GM19395 (cell line): ENCODE results near the gene NABP2.
"Not testable (repeated sequence)": the region's sequence is repeated elsewhere in the genome, so short reads cannot be mapped to it uniquely, and the experiment has no call there.

Source experiments
- ATAC-seq: cut with Tn5 transposase; IDR thresholded peaks from one replicate; pipeline ENCODE4 v1.9.1; 2021; ENCODE audit warnings: mild to moderate bottlenecking, moderate library complexity; ENCODE audit not compliant: unreplicated experiment

Gene NABP2

DNA sequence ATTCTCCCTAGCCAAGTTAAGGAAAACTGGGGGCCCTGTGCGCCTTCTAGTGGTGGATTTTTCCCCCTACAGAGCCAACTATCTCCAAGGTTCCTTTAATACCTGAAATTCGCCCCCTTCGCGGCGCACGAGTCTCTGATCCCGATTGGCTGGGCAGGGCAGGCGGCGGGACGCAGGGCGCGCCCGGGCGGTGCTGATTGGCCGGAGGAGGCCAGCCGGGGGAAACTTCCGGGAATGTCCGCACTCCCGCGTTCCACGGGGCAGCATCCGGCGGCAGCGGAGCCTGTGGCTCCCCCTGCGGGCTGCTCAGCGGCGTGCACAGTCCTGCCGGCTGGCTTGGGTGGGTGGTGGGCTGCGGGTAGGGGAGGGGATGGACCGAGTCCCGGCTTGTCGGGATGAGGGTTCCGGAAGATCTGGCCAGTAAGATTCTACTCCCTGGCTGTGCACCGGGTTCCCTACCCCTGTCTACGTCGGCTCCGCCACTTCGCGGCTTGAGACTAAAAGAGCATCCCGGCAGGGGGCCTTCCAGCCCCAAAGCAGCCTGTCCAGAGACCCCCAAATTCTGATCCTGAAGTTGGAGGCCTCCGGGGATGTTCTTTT lies at the start of gene NABP2:
NABP2 (plus strand) TSS at position 241 of the 600 bp plus-strand sequence. CDS start 515 bp downstream, outside the sequence.
- peak; percentile 66 for ATAC-seq

DNA sequence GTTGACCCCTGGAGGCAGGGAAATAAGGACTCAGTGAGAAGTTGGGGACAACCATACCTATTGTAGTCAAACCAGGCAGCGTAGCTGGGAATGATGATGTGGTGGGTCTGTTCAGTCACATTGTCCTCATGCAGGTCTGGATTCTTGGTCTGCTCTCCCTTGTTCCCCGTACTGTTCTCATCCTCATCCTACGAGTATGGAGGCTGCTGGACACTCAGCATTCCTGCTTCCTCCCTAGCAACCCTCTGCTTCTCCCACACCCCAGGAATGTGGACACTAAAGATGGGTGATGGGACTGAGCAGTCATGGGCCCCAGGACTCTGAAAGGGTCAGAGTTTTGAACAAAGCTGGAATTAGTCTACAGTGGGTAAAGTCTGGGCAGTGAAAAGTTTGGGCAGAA lies 45.8 kb upstream of the NABP2 start:
- no peak for ATAC-seq

DNA sequence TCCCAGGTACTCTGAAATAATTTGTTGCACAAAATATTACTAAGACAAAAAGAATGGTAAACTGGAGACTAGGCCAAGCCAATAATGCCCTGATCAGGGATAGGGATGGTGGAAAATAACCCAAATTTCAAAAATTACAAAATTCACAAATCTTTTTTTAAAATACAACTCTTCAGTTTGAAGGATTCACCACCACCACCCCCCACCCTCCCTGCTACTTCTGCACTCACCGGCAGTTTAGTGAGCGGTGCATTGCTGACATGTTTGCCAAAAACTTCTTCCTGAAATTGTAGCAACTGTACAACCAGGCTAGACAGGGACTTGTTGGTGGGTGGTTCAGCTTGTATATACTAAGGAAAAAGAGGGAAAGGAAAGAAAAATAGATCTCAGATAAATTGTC lies 37.2 kb upstream of the NABP2 start:
- ATAC-seq, result no peak

DNA sequence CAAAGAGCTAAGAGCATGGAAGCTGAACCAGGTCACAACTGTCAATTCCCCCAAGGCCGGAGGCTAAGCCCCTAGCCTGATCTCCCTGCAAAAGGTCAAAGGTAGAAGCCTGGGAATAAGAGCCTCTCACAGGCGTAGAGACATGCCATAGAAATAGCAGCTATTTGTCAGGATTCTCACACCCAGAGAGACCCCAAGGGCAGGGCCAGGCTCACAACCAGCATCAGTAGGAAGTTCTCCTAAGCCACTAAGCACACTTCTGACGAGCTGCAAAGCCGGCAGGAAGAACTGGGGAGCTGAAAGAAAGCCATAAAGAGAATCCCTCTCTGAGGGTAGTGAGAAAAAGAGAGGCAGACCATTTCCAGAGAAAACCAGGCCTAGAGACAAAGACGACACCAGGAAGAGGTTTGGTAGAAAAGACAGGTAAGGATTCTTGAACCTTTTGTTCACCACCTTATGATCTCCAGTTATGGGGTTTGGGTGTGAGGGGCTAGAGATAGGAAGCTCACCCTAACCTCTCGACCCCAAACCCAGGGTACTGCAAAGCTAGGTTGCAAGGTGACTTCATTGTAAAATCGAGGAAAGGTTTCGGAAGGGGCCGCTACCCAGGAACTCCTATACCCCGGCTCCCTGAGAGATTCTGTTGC lies 35.9 kb upstream of the NABP2 start:
- no peak for ATAC-seq

DNA sequence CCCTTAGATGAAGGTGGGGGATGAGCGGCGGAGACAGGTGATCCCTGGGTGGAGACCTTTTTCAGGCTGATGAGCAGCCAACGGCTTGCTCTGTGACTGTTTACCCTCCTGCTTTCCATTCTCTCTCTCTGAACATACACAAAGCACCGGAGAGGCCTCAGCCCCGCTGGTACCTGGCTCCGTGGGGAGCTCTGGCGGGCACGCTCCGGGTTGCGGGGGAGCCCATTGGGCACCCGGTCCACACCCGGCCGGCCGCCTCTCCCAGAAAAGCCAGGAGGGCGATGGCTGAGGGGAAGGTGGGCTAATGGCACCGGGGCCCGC lies 35.4 kb upstream of the NABP2 start:
- ATAC-seq, result no peak

DNA sequence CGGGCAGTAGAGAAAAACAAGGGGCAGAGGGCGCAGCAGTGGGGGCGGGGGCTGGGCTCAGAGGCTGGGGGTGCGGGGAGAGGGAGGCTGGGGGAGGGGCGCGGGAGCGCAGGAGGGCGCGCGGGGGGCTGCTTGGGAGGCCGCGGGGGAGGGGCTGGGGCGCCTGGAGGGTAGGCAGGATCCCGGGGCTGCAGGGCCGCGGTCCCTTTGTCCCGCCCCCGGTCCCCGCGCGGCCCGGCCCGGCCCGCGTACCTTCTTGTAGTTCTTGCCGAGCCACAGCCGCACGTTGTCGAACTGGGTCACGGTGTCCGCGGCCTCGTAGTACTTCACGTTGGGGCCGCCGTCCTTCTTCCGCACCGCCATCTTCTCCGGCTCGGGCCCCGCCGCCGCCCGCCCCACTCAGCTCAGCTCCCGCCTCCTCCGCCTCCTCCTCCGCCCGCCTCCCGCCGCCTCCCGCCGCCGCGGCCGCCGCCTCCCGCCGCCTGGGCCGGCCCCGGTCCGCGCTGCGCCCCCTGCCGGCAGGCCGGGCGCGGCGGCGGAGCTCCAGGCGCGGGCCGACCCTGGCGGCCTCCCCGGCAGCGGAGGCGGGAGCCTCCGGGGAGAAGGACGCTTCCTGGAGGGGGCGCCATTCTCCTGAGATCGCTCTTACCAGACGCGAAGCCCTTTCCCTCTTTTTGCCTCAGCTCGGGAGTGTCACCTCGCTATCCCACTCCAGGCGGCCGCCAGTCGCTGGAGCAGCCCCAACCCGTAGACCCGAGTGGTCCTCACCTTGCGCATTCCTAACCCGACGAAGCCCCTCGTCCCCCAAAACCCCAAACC lies 34.8 kb upstream of the NABP2 start, which contains the start of gene SMARCC2:
SMARCC2 (minus strand) TSS at position 385 of the 819 bp plus-strand sequence; CDS start at position 363, 22 bp downstream.
- ATAC-seq, result peak; percentile 62

DNA sequence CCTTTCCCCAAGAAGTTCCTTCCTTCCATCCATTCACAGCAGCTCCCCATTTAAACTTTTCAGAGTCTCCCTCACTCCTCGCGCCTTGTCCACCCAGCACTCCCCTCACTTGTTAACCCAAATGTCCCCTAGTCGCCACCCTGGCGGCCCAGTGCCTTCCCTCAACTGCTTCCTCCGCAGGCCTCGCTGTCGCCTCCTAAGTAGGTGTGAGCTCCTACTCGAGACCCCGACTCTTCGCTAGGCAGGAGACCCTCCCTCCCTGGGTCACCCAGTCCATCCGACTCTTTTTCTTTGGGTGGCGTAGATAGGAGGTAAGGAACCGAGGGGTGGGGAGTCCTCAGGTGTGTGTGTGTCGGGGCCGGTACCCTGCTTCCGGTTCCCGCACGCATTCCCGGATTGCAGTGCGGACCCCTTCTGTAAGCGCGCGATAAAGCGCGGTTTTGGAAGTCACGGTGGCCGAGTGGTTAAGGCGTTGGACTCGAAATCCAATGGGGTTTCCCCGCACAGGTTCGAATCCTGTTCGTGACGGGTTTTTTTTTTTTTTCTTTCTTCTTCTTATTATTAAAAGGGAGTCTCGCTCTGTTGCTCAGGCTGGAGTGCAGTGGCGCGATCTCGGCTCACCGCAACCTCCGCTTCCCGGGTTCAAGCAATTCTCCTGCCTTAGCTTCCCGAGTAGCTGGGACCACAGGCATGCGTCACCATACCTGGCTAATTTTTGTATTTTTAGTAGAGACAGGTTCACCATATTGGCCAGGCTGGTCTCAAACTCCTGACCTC lies 34.0 kb upstream of the NABP2 start:
- peak; percentile 44 for ATAC-seq

DNA sequence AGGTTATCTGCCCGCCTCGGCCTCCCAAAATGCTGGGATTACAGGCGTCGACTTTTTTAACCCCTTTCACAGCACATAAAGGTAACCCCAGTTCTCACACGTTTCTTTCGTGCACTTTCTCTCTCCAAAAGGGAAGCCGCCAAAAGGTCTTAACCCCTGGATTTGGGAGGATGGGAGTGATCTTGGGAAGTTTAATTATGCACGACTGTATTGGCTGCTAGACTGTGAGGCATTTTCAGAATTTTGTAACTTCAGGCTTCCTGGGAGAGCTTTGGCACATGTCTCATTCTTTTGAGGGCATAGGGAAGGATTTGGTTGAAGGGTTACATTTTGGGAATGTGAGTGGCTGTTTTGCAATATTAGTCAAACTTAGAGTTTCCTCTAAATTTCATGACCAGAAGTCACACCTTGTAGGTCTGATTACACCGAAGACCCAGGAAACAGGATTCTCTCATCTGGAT lies 33.4 kb upstream of the NABP2 start:
- ATAC-seq, result no peak

DNA sequence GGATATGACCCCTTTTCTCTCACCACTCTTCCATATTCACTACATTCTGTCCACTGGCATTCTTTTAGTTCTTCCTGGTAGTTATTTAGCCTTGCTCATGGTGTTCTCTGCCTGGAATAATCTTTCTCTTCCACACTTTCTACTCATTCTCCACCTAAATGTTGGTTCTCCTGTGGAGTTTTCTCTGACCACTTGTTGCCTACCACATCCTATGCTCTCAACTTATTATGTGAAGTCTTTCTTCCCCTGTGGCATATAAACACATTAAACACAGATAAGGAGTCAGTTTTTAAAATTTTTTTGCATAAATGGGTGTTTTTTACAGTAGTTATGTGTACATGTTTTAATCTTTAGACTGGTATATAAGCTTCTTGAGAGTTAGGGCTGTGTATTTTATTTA lies 31.6 kb upstream of the NABP2 start:
- ATAC-seq, result no peak

DNA sequence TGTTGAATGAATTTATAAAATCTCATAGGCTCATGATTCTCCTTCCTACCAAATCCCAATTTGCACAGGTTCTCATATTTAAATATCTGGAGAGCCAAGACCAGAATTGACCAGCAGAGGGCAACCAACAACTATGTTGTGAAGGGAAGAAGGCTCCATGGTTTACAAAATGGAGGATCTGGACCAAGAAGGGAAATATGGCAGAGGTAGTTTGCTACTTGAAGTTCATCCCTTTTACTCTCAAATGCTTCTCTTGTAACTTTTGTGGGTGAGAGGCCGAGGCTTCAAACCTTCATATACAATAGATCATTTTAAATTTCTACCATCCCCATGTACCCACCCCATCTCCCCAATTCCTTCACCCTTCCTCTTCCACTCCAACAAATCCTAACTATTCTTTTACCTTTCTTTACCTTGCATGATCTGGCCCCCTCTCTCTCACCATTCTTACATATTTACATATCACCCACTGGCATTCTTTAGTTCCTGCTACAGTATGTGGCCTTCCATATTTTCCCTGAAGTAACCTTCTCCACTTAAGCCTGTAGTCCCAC lies 31.0 kb upstream of the NABP2 start:
- no peak for ATAC-seq

DNA sequence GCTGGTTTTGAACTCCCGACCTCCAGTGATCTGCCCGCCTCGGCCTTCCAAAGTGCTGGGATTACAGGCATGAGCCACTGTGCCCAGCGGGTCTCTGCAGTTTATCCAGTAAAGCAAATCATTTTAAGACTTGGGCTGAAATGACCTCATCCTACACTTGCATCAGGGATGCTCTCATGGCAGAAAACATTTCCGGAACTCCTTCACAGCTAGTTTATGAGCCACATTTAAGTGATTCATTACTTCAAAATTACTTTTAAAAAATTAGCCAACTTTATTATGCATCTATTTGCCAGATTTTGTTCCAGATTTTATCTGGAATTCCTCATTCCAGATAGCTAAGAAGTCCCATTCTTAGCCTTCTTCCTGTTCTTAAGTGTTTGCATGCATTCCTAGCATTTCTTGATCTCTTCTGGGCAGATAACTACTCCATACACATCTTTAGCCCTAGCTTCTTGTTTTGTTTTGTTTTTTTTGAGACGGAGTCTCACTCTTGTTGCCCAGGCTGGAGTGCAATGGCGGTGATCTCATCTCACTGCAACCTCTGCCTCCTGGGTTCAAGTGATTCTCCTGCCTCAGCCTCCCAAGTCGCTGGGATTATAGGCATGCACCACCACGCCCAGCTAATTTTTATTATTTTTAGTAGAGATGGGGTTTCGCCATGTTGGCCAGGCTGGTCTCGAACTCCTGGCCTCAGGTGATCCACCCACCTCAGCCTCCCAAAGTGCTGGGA lies 27.2 kb upstream of the NABP2 start:
- ATAC-seq, result not testable (repeated sequence)

DNA sequence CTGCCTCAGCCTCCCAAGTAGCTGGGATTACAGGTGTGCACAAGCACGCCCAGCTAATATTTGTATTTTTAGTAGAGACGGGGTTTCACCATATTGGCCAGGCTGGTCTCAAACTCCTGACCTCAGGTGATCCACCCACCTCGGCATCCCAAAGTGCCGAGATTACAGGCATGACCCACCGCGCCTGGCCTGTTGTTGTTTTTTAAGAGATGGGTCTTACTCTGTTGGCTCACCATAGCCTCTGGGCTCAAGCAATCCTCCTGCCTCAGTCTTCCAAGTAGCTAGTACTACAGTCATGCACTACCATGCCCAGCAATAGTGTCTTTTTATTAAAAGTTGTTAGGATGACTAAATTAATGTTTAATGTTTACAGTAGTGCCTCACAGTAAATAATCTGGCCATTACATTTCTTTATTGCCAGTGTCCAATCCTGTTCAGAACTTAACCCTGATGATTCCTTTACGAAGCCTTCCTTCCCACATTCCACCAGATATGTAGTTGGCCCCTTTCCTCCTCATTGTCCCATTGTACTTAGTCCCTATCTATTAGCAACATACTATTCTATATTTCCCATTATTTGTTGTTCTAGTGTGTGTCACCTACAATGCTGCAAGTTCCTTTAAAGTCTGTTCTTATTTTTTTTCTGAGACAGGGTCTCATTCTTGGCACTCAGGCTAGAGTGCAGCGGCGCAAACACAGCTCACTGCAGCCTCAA lies 26.1 kb upstream of the NABP2 start:
- no peak for ATAC-seq

DNA sequence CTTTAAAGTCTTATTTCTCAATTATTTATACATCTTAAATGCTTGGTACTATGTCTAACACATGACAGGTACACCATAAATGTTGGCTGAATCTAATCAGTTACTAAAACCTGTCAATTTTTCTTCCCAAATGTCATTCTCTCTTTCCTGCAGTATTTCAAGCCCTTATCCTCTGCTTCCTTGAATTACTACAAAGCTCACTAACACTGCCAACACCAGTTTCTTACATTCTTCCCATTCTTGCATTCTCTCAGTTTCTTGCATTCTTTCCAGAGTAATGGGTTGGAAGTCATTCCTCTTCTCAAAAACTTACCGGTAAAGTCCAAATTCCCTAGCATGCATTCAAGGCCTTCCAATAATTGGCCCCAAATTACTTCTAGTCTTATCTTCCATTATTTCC lies 25.3 kb upstream of the NABP2 start:
- ATAC-seq, result no peak

DNA sequence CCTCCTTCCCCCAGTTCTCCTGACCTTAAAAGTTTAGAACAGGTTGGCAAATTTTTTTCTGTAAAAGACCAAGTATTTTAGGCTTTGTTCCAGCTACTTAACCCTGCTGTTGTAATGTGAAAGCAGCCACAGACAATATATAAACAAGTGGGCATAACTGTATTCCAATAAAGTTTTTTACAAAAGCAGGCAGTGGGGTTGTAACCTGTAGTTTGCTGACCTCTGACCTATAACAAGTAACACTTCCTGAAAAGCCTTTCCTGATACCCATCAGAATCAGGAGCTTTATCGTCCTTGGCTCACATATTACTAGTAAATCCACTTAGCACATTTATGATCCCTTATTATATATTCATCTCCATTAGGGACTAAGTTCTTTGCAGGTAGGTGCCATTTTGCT lies 21.8 kb upstream of the NABP2 start:
- no peak for ATAC-seq

DNA sequence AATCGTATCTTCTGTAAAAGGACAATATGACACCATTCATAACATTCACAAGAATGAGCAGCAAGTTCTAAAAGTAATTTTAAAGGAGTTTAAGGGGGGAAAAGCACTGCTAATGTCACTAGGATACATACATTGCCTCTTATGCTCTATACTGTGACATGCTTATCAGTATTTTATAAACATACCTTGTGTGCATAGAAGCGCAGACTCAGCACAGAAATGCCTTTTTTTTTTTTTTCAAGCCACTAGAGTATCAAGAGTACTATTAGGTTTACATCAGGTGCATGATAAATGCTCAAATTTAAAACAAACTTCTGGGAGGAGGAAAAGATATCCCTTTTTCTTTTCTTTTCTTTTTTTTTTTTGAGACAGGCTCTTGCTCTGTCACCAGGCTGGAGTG lies 21.3 kb upstream of the NABP2 start:
- ATAC-seq, result no peak

DNA sequence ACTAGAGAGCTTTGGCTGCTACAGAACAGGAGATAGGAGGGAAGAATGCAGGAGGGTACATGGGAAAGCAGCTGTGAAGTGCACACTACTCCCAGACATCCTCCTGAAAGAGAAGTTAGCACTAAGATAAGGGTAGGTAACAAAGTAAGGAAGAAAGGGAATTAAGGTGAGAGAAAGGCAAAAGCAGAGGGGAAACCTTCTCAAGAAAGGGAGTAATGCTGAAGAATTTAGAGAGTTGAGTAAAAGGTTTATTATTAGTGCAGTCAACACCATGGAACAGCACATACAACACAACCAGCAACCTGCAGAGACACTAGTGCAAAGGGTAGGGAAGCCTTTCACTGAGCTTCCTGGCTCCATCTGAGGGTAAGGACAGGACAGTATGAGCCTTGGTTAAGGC lies 19.9 kb upstream of the NABP2 start:
- no peak for ATAC-seq

DNA sequence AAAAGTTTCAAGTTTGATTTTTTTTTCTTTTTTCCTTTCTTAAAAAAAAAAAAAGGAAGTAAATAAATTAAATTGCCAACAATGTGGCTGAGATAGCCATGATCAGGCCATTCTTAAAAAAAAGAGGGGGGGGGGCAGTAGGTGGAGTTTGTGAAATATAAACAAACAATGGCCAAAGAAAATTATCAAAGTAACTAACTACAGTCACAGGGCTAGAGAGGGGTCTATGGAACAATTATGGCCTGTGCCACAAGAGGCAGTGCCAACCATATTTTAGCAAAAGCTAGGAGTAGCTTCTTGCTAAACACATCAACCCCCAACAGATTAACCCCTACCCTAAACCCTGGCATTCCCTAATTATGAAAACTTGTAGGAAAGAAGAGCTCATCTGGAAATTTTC lies 18.7 kb upstream of the NABP2 start:
- ATAC-seq, result no peak

DNA sequence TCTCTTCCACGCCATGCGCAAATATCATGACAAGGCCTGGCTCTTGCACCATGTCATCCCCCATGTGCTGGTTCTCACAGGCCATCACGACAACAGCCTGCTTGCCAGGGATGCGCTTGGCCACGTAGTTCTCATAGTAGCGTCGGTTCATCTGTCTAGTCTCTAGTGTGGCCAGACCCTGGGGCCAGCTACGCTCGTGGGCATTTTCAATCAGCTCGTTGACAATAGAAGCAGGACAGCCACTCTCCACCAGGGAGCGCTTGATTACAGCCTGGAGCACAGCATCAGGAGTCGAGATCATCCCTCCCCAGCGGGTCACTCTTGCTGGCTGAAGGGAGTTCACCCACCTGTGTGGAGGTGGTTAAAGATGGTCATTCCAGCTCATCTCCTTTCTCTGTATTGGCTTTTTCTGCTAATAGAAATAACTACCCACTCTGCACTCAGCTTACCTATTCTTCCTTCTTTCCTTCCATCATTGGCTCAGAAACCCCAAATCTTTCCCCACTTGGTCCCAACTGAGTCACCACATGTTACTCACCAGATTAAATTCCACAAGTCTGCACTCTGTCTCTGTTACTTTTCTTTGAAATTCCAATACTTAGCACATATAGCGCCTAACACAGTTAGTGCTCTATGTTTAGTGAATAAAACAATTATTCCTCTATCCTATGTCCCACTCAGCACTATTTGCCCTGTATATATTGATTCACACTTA lies 17.5 kb upstream of the NABP2 start:
- ATAC-seq, result no peak

DNA sequence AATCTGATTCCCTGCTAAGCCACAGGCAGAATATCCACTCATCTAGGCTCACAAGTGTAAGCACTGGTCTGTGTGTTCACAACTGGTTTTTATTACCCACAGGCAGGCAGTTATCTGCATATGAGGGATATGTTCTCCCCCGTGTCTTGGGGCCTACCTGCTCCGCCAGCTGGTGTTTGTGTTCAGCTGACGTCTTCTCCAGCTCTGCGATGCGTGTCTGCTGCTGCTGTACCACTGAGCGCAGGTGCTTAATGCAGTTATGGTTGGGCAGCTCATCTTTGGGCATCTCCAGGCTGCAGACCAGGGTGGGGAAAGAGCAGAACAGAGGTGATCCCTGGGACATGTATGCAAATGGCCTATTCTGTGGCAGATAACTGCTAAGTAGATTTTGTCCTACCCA lies 16.1 kb upstream of the NABP2 start:
- ATAC-seq, result no peak
